IMR-90 (cell line): ENCODE results near the gene SEC31B. TPM values are rescaled to one million over a fixed set of nuclear protein-coding genes. Genes with fewer than 3 reads are reported as not detected.

ENCODE experiments used
- ATAC-seq: fragments of 200-7000 bp; cut with Tn5 transposase; 2 replicates; pipeline ENCODE4 v1.9.1; 2020; ENCODE audit warnings: low read depth, mild to moderate bottlenecking, moderate library complexity
- BruUV-seq: library from RNA; stranded (reverse); fragments of 400-500 nt; replicated peaks from 2 replicates; lab custom pipeline; 2021; lab: Mats Ljungman, UMichigan
- CTCF ChIA-PET: fragments of 300-600 bp; formaldehyde crosslinking; extraction: SDS; loops from one replicate; lab custom pipeline; 2021; ENCODE audit warnings: antibody characterized with exemption; lab: Yijun Ruan, JAX
- POLR2A ChIA-PET: fragments of 300-600 bp; sonication (Branson Sonifier 250); formaldehyde crosslinking; loops from one replicate; lab custom pipeline; 2022; ENCODE audit warnings: antibody characterized with exemption; ENCODE audit not compliant: unreplicated experiment; lab: Charles Lee
- DNase-seq: peaks from one replicate; pipeline ENCODE4 v3.0.0; 2013
- H2AFZ ChIP-seq: replicated peaks from 2 replicates; pipeline ENCODE3; 2013; ENCODE audit warnings: low read length, mild to moderate bottlenecking; ENCODE audit not compliant: poor library complexity
- H2AK5ac ChIP-seq: 2 replicates; pipeline ENCODE4 v1.6.1; 2013; ENCODE audit warnings: low read depth, low read length, inconsistent platforms
- H2AK9ac ChIP-seq: replicated peaks from 2 replicates; pipeline ENCODE3; 2013; ENCODE audit warnings: mild to moderate bottlenecking, low read depth, low read length, moderate library complexity; ENCODE audit not compliant: poor library complexity
- H2BK120ac ChIP-seq: 2 replicates; pipeline ENCODE4 v1.6.1; 2013; ENCODE audit warnings: low read depth, low read length, inconsistent platforms
- H2BK15ac ChIP-seq: 3 replicates; pipeline ENCODE4 v1.6.1; 2013; ENCODE audit warnings: low read depth, low read length, inconsistent platforms
- H2BK20ac ChIP-seq: 2 replicates; pipeline ENCODE4 v1.6.1; 2013; ENCODE audit warnings: low read depth, mild to moderate bottlenecking, inconsistent platforms, low read length, moderate library complexity
- H2BK5ac ChIP-seq: 2 replicates; pipeline ENCODE4 v1.6.1; 2013; ENCODE audit warnings: mild to moderate bottlenecking, low read depth, low read length, inconsistent platforms; ENCODE audit not compliant: poor library complexity, severe bottlenecking
- H3K14ac ChIP-seq: replicated peaks from 2 replicates; pipeline ENCODE4 v1.6.1; 2013; ENCODE audit warnings: low read depth, low read length, inconsistent platforms
- H3K18ac ChIP-seq: 2 replicates; pipeline ENCODE4 v1.6.1; 2013; ENCODE audit warnings: low read depth, low read length, control low read depth
- H3K23ac ChIP-seq: 2 replicates; pipeline ENCODE4 v1.6.1; 2013; ENCODE audit warnings: low read depth, low read length, inconsistent platforms
- H3K27ac ChIP-seq: 2 replicates; pipeline ENCODE4 v1.5.1; 2013; ENCODE audit warnings: mild to moderate bottlenecking, control low read depth, low read length; ENCODE audit not compliant: insufficient read depth
- H3K27me3 ChIP-seq: 2 replicates; pipeline ENCODE4 v1.6.1; 2013; ENCODE audit warnings: low read length; ENCODE audit not compliant: control insufficient read depth, insufficient read depth
- H3K36me3 ChIP-seq: 2 replicates; pipeline ENCODE4 v1.6.1; 2013; ENCODE audit warnings: low read length, mixed read lengths; ENCODE audit not compliant: control insufficient read depth, insufficient read depth
- H3K4ac ChIP-seq: 2 replicates; pipeline ENCODE4 v1.6.1; 2013; ENCODE audit warnings: low read depth, low read length, inconsistent platforms
- H3K4me1 ChIP-seq: 2 replicates; pipeline ENCODE4 v1.6.1; 2013; ENCODE audit warnings: low read length, mixed read lengths; ENCODE audit not compliant: control insufficient read depth, insufficient read depth
- H3K4me2 ChIP-seq: 2 replicates; pipeline ENCODE4 v1.6.1; 2013; ENCODE audit warnings: low read depth, mild to moderate bottlenecking, control low read depth, low read length, moderate library complexity
- H3K4me3 ChIP-seq: 2 replicates; pipeline ENCODE4 v1.5.1; 2013; ENCODE audit warnings: low read depth, mild to moderate bottlenecking, control low read depth, low read length, moderate library complexity; ENCODE audit not compliant: insufficient read depth
- H3K56ac ChIP-seq: 2 replicates; pipeline ENCODE4 v1.6.1; 2013; ENCODE audit warnings: low read length, inconsistent platforms; ENCODE audit not compliant: insufficient read depth; ENCODE audit errors: extremely low read depth
- H3K79me1 ChIP-seq, 2 experiments: 2 replicates each; pipeline ENCODE4 v1.6.1; 2013; ENCODE audit warnings: low read length in 2 of 2, inconsistent platforms in 1 of 2, low read depth in 1 of 2
- H3K9ac ChIP-seq: 2 replicates; pipeline ENCODE4 v1.6.1; 2013; ENCODE audit warnings: low read depth, low read length, control low read depth
- H3K9me1 ChIP-seq: 2 replicates; pipeline ENCODE4 v1.6.1; 2013; ENCODE audit warnings: low read length, inconsistent platforms; ENCODE audit not compliant: insufficient read depth
- H3K9me3 ChIP-seq: 2 replicates; pipeline ENCODE4 v1.6.1; 2013; ENCODE audit warnings: low read length; ENCODE audit not compliant: control insufficient read depth, insufficient read depth
- H4K20me1 ChIP-seq: 2 replicates; pipeline ENCODE4 v1.6.1; 2013; ENCODE audit warnings: low read length, inconsistent platforms; ENCODE audit not compliant: insufficient read depth
- H4K5ac ChIP-seq: 2 replicates; pipeline ENCODE4 v1.6.1; 2013; ENCODE audit warnings: mild to moderate bottlenecking, low read depth, low read length, control low read depth
- H4K8ac ChIP-seq, 2 experiments: 2 replicates each; pipeline ENCODE4 v1.6.1; 2013; ENCODE audit warnings: low read depth in 2 of 2, low read length in 2 of 2, control low read depth in 1 of 2, inconsistent platforms in 1 of 2
- H4K91ac ChIP-seq: 2 replicates; pipeline ENCODE4 v1.6.1; 2013; ENCODE audit warnings: low read depth, low read length, inconsistent platforms; ENCODE audit not compliant: insufficient read depth
- CHD1 ChIP-seq: IDR thresholded peaks from 2 replicates; pipeline ENCODE4 v1.6.1; 2012; ENCODE audit warnings: low read depth, low read length, improper control_type of control experiment
- CTCF ChIP-seq: conservative IDR thresholded peaks from 2 replicates; pipeline ENCODE4 v1.5.1; 2012; ENCODE audit warnings: mild to moderate bottlenecking, low read depth, low read length, improper control_type of control experiment
- MAFK ChIP-seq: IDR thresholded peaks from 2 replicates; pipeline ENCODE4 v1.6.1; 2012; ENCODE audit warnings: low read depth, low read length, improper control_type of control experiment
- MAZ ChIP-seq: IDR thresholded peaks from 2 replicates; pipeline ENCODE4 v1.6.1; 2012; ENCODE audit warnings: low read depth, mild to moderate bottlenecking, low read length, improper control_type of control experiment, moderate library complexity, borderline replicate concordance
- MXI1 ChIP-seq: IDR thresholded peaks from 2 replicates; pipeline ENCODE4 v1.6.1; 2012; ENCODE audit warnings: low read depth, mild to moderate bottlenecking, low read length, moderate library complexity, borderline replicate concordance
- NFE2L2 ChIP-seq: fragments of 150-350 bp; IDR thresholded peaks from 2 replicates; pipeline ENCODE4 v1.6.1; 2016; ENCODE audit warnings: low read depth, mild to moderate bottlenecking, low read length
- POLR2A ChIP-seq: IDR thresholded peaks from 2 replicates; pipeline ENCODE4 v1.6.1; 2012; ENCODE audit warnings: mild to moderate bottlenecking, low read depth, low read length
- RFX5 ChIP-seq: IDR thresholded peaks from 2 replicates; pipeline ENCODE4 v1.8.0; 2012; ENCODE audit warnings: low read depth, mild to moderate bottlenecking, low read length, moderate library complexity
- SMC3 ChIP-seq: fragments of 150-350 bp; IDR thresholded peaks from 2 replicates; pipeline ENCODE4 v1.6.1; 2016; ENCODE audit warnings: low read depth, mild to moderate bottlenecking, antibody characterized with exemption, low read length, moderate library complexity
- USF2 ChIP-seq: fragments of 150-350 bp; IDR thresholded peaks from 2 replicates; pipeline ENCODE4 v1.6.1; 2017; ENCODE audit warnings: mild to moderate bottlenecking, antibody characterized with exemption, low read length, low read depth
- dilution Hi-C: fragments of 300-500 bp; cut with HindIII; formaldehyde crosslinking; loops from one replicate; pipeline ENCODE4 v1.14.3; 2018; ENCODE audit warnings: low sequenced_read_pairs; ENCODE audit not compliant: unreplicated experiment
- in situ Hi-C: fragments of 300-500 bp; cut with MboI; formaldehyde crosslinking; loops from 3 replicates; pipeline ENCODE4 v1.14.3; 2019; ENCODE audit warnings: low sequenced_read_pairs, inconsistent platforms, mixed read lengths
- intact Hi-C: fragments of 100-400 bp; cut with micrococcal nuclease; formaldehyde crosslinking; loops from 2 replicates; pipeline ENCODE4 v1.10.0; 2022
- polyA plus RNA-seq, 3 experiments: library from polyadenylated mRNA; depleted of rRNA; stranded (reverse); fragments of >200 nt; gene quantifications; 2 replicates each; pipeline ENCODE4 v1.2.3, GENCODE V29; 2012; ENCODE audit warnings: low replicate concordance in 1 of 3
- total RNA-seq: library from RNA; depleted of rRNA; stranded (reverse); fragments of >200 nt; gene quantifications from 2 replicates; pipeline ENCODE4 v1.2.3, GENCODE V29; 2012
- TF ChIP-seq, protein P1 (sequence below): fragments of 150-350 bp; IDR thresholded peaks from 2 replicates; pipeline ENCODE4 v1.6.1; 2016; ENCODE audit warnings: low read depth, mild to moderate bottlenecking, low read length, moderate library complexity, borderline replicate concordance

Gene SEC31B
- total and polyA plus RNA-seq, 2 of the 4 experiments (the other 2 are of a cell fraction) = 1.3 to 8.1 TPM

- H3K27ac ChIP-seq = no peak overlapping the region
- H4K8ac ChIP-seq = no peak overlapping the region
- H3K14ac ChIP-seq = no peak overlapping the region
- in situ Hi-C loops = no loop called here
- no peak overlapping the region for H3K9ac ChIP-seq
- H4K20me1 ChIP-seq = no peaks in the 10 kb centered on the region
- TF ChIP-seq SMC3 (no peak), MAFK (no peak), CHD1 (no peak), CTCF (no peak), MAZ (no peak), NFE2L2 (no peak), POLR2A (no peak), MXI1 (no peak), USF2 (no peak), RFX5 (no peak)
- TF ChIP-seq, protein P1, sequence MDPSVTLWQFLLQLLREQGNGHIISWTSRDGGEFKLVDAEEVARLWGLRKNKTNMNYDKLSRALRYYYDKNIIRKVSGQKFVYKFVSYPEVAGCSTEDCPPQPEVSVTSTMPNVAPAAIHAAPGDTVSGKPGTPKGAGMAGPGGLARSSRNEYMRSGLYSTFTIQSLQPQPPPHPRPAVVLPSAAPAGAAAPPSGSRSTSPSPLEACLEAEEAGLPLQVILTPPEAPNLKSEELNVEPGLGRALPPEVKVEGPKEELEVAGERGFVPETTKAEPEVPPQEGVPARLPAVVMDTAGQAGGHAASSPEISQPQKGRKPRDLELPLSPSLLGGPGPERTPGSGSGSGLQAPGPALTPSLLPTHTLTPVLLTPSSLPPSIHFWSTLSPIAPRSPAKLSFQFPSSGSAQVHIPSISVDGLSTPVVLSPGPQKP = no peak
- intact Hi-C loops = no loop called here
- no peak overlapping the region for H4K5ac ChIP-seq
- no peak overlapping the region for H2BK5ac ChIP-seq
- no peak overlapping the region for H3K18ac ChIP-seq
- H3K79me1 ChIP-seq = no peaks in the 10 kb centered on the region
- no peak overlapping the region for H2AFZ ChIP-seq
- no peak overlapping the region for H3K23ac ChIP-seq
- no peak overlapping the region for H3K4me3 ChIP-seq
- no TSS peak for BruUV-seq
- H3K56ac ChIP-seq = no peak overlapping the region
- dilution Hi-C loops = no loop called here
- no peak overlapping the region for H2BK120ac ChIP-seq
- no peak for ATAC-seq
- H3K4me2 ChIP-seq = no peak overlapping the region
- H3K4me1 ChIP-seq = no peaks in the 10 kb centered on the region
- no peaks in the 10 kb centered on the region for H3K9me3 ChIP-seq
- H3K27me3 ChIP-seq = peaks cover 20% of the 10 kb centered on the region
- H3K9me1 ChIP-seq = no peaks in the 10 kb centered on the region
- ChIA-PET CTCF (interaction anchor here (1.1 kb wide), 1 partner anchor 17 kb away, joined by 3 read pairs; no protein-coding TSS in a partner anchor), POLR2A (no interaction called here)
- H2BK20ac ChIP-seq = no peak overlapping the region
- no peak overlapping the region for H2AK9ac ChIP-seq
- no peak overlapping the region for H4K91ac ChIP-seq
- no peak overlapping the region for H2AK5ac ChIP-seq
- DNase-seq = no peak
- H2BK15ac ChIP-seq = no peak overlapping the region
- no peak overlapping the region for H3K4ac ChIP-seq
- no peaks in the 10 kb centered on the region for H3K36me3 ChIP-seq
Observed at GRCh38 chr10:100468978-100469377, 50.7 kb downstream of the SEC31B start.
